Mucosa of descending colon (tissue), 3 donors: Measurements from ENCODE around the gene TYW3. TPM values are rescaled to one million over a fixed set of nuclear protein-coding genes. Genes with fewer than 3 reads are reported as not detected.

Experiments
- ATAC-seq: fragments of 200-7000 bp; cut with Tn5 transposase; one replicate; pipeline ENCODE4 v1.9.1; 2020; ENCODE audit warnings: mild to moderate bottlenecking, moderate library complexity
- DNase-seq, 3 donors: peaks; one replicate each; pipeline ENCODE4 v3.0.0-alpha.2; 2020
- H3K36me3 ChIP-seq: fragments of 200-600 bp; one replicate; pipeline ENCODE4 v1.8.0; 2021; ENCODE audit warnings: low read depth, mild to moderate bottlenecking
- H3K4me1 ChIP-seq: fragments of 200-600 bp; one replicate; pipeline ENCODE4 v1.8.0; 2021; ENCODE audit warnings: low read depth, mild to moderate bottlenecking
- H3K4me3 ChIP-seq: fragments of 200-600 bp; one replicate; pipeline ENCODE4 v1.8.0; 2021; ENCODE audit warnings: mild to moderate bottlenecking
- H3K9me3 ChIP-seq: fragments of 200-600 bp; one replicate; pipeline ENCODE4 v1.8.0; 2021; ENCODE audit warnings: mild to moderate bottlenecking
- intact Hi-C, 2 donors: fragments of 100-400 bp; cut with DNase I in 1 of 2; cut with micrococcal nuclease in 1 of 2; formaldehyde crosslinking; loops; one replicate each; pipeline versions ENCODE4 v1.11.0 to v1.11.1; 2022; cut with DNase I, micrococcal nuclease
- total RNA-seq, 3 donors: library from RNA; stranded (reverse); fragmentation: NEBNext Ultra II Directional in 2 of 3; extraction: Animal tissue kit (Norgen Biotek cat#: 25700) in 2 of 3; gene quantifications; one replicate each; pipeline versions ENCODE4 v1.2.1 to v1.2.4, GENCODE V29; 2021 to 2023
- TF ChIP-seq, protein P1 (sequence below): fragments of 200-600 bp; IDR thresholded peaks from one replicate; pipeline ENCODE4 v1.8.0; 2022; ENCODE audit warnings: antibody characterized with exemption, mild to moderate bottlenecking
- donor health status: DM: no; HTN: no; CAD: no; lungs with moderate emphysema.
- donor health status: DM: no; HTN: no; CAD: no.
- donor health status: DM: no; HTN: yes; CAD: no.

The TYW3 gene
- total RNA-seq, 3 donors from 2014 or later = 8.3 to 24.0 (median 12.8) TPM

- Histone ChIP-seq H3K9me3 (no peaks in the 10 kb centered on the region), H3K4me3 (no peak overlapping the region), H3K4me1 (no peaks in the 10 kb centered on the region), H3K36me3 (no peaks in the 10 kb centered on the region)
- intact Hi-C loops = no loop called here
- DNase-seq (no peak), ATAC-seq (no peak)
- TF ChIP-seq, protein P1, sequence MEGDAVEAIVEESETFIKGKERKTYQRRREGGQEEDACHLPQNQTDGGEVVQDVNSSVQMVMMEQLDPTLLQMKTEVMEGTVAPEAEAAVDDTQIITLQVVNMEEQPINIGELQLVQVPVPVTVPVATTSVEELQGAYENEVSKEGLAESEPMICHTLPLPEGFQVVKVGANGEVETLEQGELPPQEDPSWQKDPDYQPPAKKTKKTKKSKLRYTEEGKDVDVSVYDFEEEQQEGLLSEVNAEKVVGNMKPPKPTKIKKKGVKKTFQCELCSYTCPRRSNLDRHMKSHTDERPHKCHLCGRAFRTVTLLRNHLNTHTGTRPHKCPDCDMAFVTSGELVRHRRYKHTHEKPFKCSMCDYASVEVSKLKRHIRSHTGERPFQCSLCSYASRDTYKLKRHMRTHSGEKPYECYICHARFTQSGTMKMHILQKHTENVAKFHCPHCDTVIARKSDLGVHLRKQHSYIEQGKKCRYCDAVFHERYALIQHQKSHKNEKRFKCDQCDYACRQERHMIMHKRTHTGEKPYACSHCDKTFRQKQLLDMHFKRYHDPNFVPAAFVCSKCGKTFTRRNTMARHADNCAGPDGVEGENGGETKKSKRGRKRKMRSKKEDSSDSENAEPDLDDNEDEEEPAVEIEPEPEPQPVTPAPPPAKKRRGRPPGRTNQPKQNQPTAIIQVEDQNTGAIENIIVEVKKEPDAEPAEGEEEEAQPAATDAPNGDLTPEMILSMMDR = no peak
Measured at GRCh38 chr1:74690364-74690696, 42.6 kb upstream of the TYW3 start.

GRCh38 chr1:74690909-74691308, 42.0 kb upstream of the TYW3 start:
- Histone ChIP-seq H3K9me3 (no peaks in the 10 kb centered on the region), H3K4me3 (no peak overlapping the region), H3K4me1 (no peaks in the 10 kb centered on the region), H3K36me3 (no peaks in the 10 kb centered on the region)
- intact Hi-C loops = no loop called here
- TF ChIP-seq, protein P1 = no peak
- no peak for DNase-seq
- no peak for ATAC-seq

- TF ChIP-seq, protein P1 = no peak
- intact Hi-C loops = no loop called here
- ATAC-seq = no peak
- no peak overlapping the region for H3K4me3 ChIP-seq
- H3K4me1 ChIP-seq = no peaks in the 10 kb centered on the region
- no peak for DNase-seq
- no peaks in the 10 kb centered on the region for H3K9me3 ChIP-seq
- H3K36me3 ChIP-seq = no peaks in the 10 kb centered on the region
Measured at GRCh38 chr1:74693473-74693872, 39.5 kb upstream of the TYW3 start.

- intact Hi-C loops = no loop called here
- no peaks in the 10 kb centered on the region for H3K4me1 ChIP-seq
Measured at GRCh38 chr1:74697832-74698231, 35.1 kb upstream of the TYW3 start.

DNA sequence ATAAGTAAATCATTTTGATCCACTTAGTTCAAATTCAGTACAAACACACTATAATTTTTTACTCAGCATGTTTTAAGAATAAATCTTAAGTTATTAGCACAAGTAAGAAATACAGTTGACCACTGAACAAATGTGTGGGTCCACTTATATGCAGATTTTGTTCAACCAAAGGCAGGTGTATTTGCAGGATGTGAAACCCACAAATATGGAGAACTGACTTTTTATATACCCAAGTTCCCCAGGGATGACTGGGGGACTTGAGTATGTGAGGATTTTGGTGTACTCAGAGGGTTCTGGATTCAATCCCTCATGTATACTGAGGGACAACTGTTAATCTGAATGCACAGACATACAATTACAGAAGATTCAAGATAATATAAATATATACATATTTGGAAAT, 33.6 kb upstream of the TYW3 start:
- intact Hi-C loops = no loop called here
- Histone ChIP-seq H3K9me3 (no peaks in the 10 kb centered on the region), H3K36me3 (no peaks in the 10 kb centered on the region), H3K4me1 (no peaks in the 10 kb centered on the region), H3K4me3 (no peak overlapping the region)
- ATAC-seq (no peak), DNase-seq (no peak)
- TF ChIP-seq, protein P1 = no peak

More at GRCh38 chr1:74697832-74698231, 35.1 kb upstream of the TYW3 start:
- ATAC-seq (no peak), DNase-seq (no peak)
- TF ChIP-seq, protein P1 = no peak
- no peak overlapping the region for H3K4me3 ChIP-seq
- H3K9me3 ChIP-seq = no peaks in the 10 kb centered on the region
- no peaks in the 10 kb centered on the region for H3K36me3 ChIP-seq
